ENCODE measurements around the gene DRD5. TPM values are rescaled to one million over a fixed set of nuclear protein-coding genes. Genes with fewer than 3 reads are reported as not detected.

DRD5 gene
- total RNA-seq, 2 experiments from 2014 or later: not detected

- Mint-ChIP-seq H3K27me3 (peaks cover 17% of the 10 kb centered on the region), H3K27ac (no peak overlapping the region), H3K36me3 (ENCODE audit: low read depth) (no peaks in the 10 kb centered on the region), H3K9me3 (no peaks in the 10 kb centered on the region), H3K4me3 (no peak overlapping the region), H3K4me1 (ENCODE audit: low read depth) (no peaks in the 10 kb centered on the region)
- intact Hi-C loops (cut with DNase I, micrococcal nuclease): no loop called here
- ChIA-PET CTCF (no interaction called here), POLR2A (no interaction called here)
- Histone ChIP-seq H3K27me3 (ENCODE audit: control insufficient read depth in 1 of 2, insufficient read depth in 2 of 2, low read length in 2 of 2) (no peaks in the 10 kb centered on the region), H3K4me3 (ENCODE audit: low read length) (no peak overlapping the region), H3K36me3 (ENCODE audit: insufficient read depth, low read length) (no peaks in the 10 kb centered on the region), H3K9me3 (ENCODE audit: control insufficient read depth in 1 of 2, insufficient read depth in 1 of 2, low read length in 2 of 2) (no peaks in the 10 kb centered on the region), H3K4me1 (ENCODE audit: insufficient read depth, low read length) (no peaks in the 10 kb centered on the region), H3K27ac (ENCODE audit: low read depth in 1 of 2, low read length in 2 of 2) (no peak overlapping the region)
- ATAC-seq (ENCODE audit: poor library complexity) (no peak), DNase-seq (no peak)
- no peak for TF ChIP-seq CTCF (IDR thresholded peaks at IDR 0.05)
Observed at GRCh38 chr4:9816285-9816684, 34.9 kb downstream of the DRD5 start.

- Histone ChIP-seq H3K27ac (ENCODE audit: low read depth in 1 of 2, low read length in 2 of 2) (no peak overlapping the region), H3K9me3 (ENCODE audit: control insufficient read depth in 1 of 2, insufficient read depth in 1 of 2, low read length in 2 of 2) (no peaks in the 10 kb centered on the region), H3K4me3 (ENCODE audit: low read length) (no peak overlapping the region), H3K27me3 (ENCODE audit: control insufficient read depth in 1 of 2, insufficient read depth in 2 of 2, low read length in 2 of 2) (no peaks in the 10 kb centered on the region), H3K4me1 (ENCODE audit: insufficient read depth, low read length) (no peaks in the 10 kb centered on the region), H3K36me3 (ENCODE audit: insufficient read depth, low read length) (no peaks in the 10 kb centered on the region)
- intact Hi-C loops (cut with DNase I, micrococcal nuclease): no loop called here
- no peak for TF ChIP-seq CTCF (IDR thresholded peaks at IDR 0.05)
- CTCF ChIA-PET: no interaction called here
- H3K4me3 Mint-ChIP-seq: no peak overlapping the region
- POLR2A ChIA-PET: no interaction called here
- DNase-seq (no peak), ATAC-seq (ENCODE audit: poor library complexity) (no peak)
- no peaks in the 10 kb centered on the region for H3K9me3 Mint-ChIP-seq
- H3K4me1 Mint-ChIP-seq (ENCODE audit: low read depth): no peaks in the 10 kb centered on the region
- no peaks in the 10 kb centered on the region for H3K36me3 Mint-ChIP-seq (ENCODE audit: low read depth)
- H3K27me3 Mint-ChIP-seq: peaks cover 8% of the 10 kb centered on the region
- no peak overlapping the region for H3K27ac Mint-ChIP-seq
Observed at GRCh38 chr4:9820343-9820742, 38.9 kb downstream of the DRD5 start.

GRCh38 chr4:9825049-9825448 lies 43.6 kb downstream of the DRD5 start:
- Histone ChIP-seq H3K36me3 (ENCODE audit: insufficient read depth, low read length) (no peaks in the 10 kb centered on the region), H3K27me3 (ENCODE audit: control insufficient read depth in 1 of 2, insufficient read depth in 2 of 2, low read length in 2 of 2) (no peaks in the 10 kb centered on the region), H3K27ac (ENCODE audit: low read depth in 1 of 2, low read length in 2 of 2) (no peak overlapping the region), H3K4me1 (ENCODE audit: insufficient read depth, low read length) (no peaks in the 10 kb centered on the region), H3K4me3 (ENCODE audit: low read length) (no peak overlapping the region), H3K9me3 (ENCODE audit: control insufficient read depth in 1 of 2, insufficient read depth in 1 of 2, low read length in 2 of 2) (no peaks in the 10 kb centered on the region)
- H3K4me1 Mint-ChIP-seq (ENCODE audit: low read depth): no peaks in the 10 kb centered on the region
- DNase-seq (no peak), ATAC-seq (ENCODE audit: poor library complexity) (no peak)
- H3K27me3 Mint-ChIP-seq: no peaks in the 10 kb centered on the region
- intact Hi-C loops (cut with DNase I, micrococcal nuclease): no loop called here
- no peaks in the 10 kb centered on the region for H3K9me3 Mint-ChIP-seq
- H3K4me3 Mint-ChIP-seq: no peak overlapping the region
- no peak for TF ChIP-seq CTCF (IDR thresholded peaks at IDR 0.05)
- ChIA-PET POLR2A (no interaction called here), CTCF (no interaction called here)
- H3K27ac Mint-ChIP-seq: no peak overlapping the region
- H3K36me3 Mint-ChIP-seq (ENCODE audit: low read depth): no peaks in the 10 kb centered on the region
